CD4-positive, alpha-beta T cell treated with Interferon gamma for 1 hour (primary cell): ENCODE results near the gene DLGAP1.
"Not testable (repeated sequence)": the region's sequence is repeated elsewhere in the genome, so short reads cannot be mapped to it uniquely, and the experiment has no call there.

Experiments used
- DNase-seq: peaks from one replicate; pipeline ENCODE4 v3.0.0-alpha.2; 2020

DLGAP1 gene

GRCh38 chr18:3594760-3595368 is 860.2 kb downstream of the DLGAP1 start:
- DNase-seq, result no peak

GRCh38 chr18:3593904-3594759 is 861.0 kb downstream of the DLGAP1 start:
- DNase-seq, result peak; percentile 93

- DNase-seq, result no peak
Observed at GRCh38 chr18:3593381-3593903, 861.7 kb downstream of the DLGAP1 start.

- DNase-seq, result no peak
Observed at GRCh38 chr18:3592864-3593263, 862.2 kb downstream of the DLGAP1 start.

- no peak for DNase-seq
Observed at GRCh38 chr18:3590096-3590630, 864.9 kb downstream of the DLGAP1 start.

- DNase-seq, result peak; percentile 72
Observed at GRCh38 chr18:3585656-3586509, 869.2 kb downstream of the DLGAP1 start.

GRCh38 chr18:3584897-3585460 is 870.1 kb downstream of the DLGAP1 start:
- DNase-seq, result no peak

GRCh38 chr18:3584266-3584861 is 870.7 kb downstream of the DLGAP1 start:
- DNase-seq, result no peak

GRCh38 chr18:3583873-3584247 is 871.2 kb downstream of the DLGAP1 start:
- no peak for DNase-seq

GRCh38 chr18:3583106-3583872 is 871.8 kb downstream of the DLGAP1 start:
- DNase-seq, result not testable (repeated sequence)

GRCh38 chr18:3581890-3582289 is 873.2 kb downstream of the DLGAP1 start:
- no peak for DNase-seq

- DNase-seq, result not testable (repeated sequence)
Observed at GRCh38 chr18:3580523-3581025, 874.5 kb downstream of the DLGAP1 start.

- DNase-seq, result no peak
Observed at GRCh38 chr18:3579701-3580100, 875.4 kb downstream of the DLGAP1 start.

GRCh38 chr18:3578621-3579020 is 876.5 kb downstream of the DLGAP1 start:
- no peak for DNase-seq

- DNase-seq, result no peak
Observed at GRCh38 chr18:3577281-3577855, 877.7 kb downstream of the DLGAP1 start.

GRCh38 chr18:3572761-3573160 is 882.3 kb downstream of the DLGAP1 start:
- DNase-seq, result no peak

GRCh38 chr18:3566851-3567250 is 888.3 kb downstream of the DLGAP1 start:
- DNase-seq, result no peak

- DNase-seq, result no peak
Observed at GRCh38 chr18:3560755-3561154, 894.4 kb downstream of the DLGAP1 start.

- DNase-seq, result no peak
Observed at GRCh38 chr18:3554811-3555427, 900.2 kb downstream of the DLGAP1 start.

GRCh38 chr18:3554091-3554601 is 901.0 kb downstream of the DLGAP1 start:
- no peak for DNase-seq
